ENCODE data around the gene PTPRG. TPM values are rescaled to one million over a fixed set of nuclear protein-coding genes. Genes with fewer than 3 reads are reported as not detected.

PTPRG gene
- polyA plus RNA-seq, 3 donors = not detected

DNA sequence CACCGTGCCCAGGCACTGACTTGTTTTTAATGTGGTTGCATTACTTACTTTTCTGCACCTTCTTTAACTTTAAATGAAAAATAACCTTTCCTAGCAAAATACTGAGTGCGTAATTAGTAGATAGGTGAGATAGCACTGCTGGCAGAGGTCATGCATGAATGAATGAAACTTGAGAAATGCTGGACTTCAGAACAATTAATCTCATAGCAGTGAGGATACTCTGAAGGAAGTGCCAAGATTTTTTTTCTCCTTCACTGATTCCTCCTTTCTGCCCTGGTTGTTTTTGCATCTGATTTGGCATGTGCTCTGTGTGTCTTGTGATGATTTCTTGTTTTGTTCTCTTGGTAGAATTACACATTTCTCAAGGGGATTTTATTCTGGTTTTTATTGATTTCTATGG is 378.9 kb downstream of the PTPRG start:
- Histone ChIP-seq H2AFZ (ENCODE audit: insufficient read depth, low read depth, low read length, poor library complexity, severe bottlenecking) (no peak overlapping the region), H3K36me3 (replicated peaks in 1 of 2; ENCODE audit: control insufficient read depth in 1 of 2, insufficient read depth in 2 of 2, low read length in 2 of 2) (no peaks in the 10 kb centered on the region), H3K4me3 (replicated peaks in 1 of 3; ENCODE audit: low read depth in 2 of 3, low read length in 3 of 3) (no peak overlapping the region), H3K4me2 (replicated peaks; ENCODE audit: extremely low read depth, low read length, poor library complexity, severe bottlenecking) (no peak overlapping the region), H3K27me3 (ENCODE audit: control insufficient read depth in 2 of 2, insufficient read depth in 2 of 2, low read length in 2 of 2) (no peaks in the 10 kb centered on the region), H3K4me1 (ENCODE audit: control insufficient read depth in 1 of 2, insufficient read depth in 2 of 2, low read length in 2 of 2) (no peaks in the 10 kb centered on the region), H3K79me2 (ENCODE audit: insufficient read depth, low read length) (no peaks in the 10 kb centered on the region), H3K27ac (ENCODE audit: low read depth in 1 of 2, low read length in 2 of 2) (no peak overlapping the region), H3K9ac (ENCODE audit: insufficient read depth, low read length, poor library complexity, severe bottlenecking) (no peak overlapping the region), H3K9me3 (replicated peaks in 1 of 2; ENCODE audit: control insufficient read depth in 1 of 2, insufficient read depth in 1 of 2, low read length in 2 of 2) (peaks cover 0 to 8% of the 10 kb centered on the region in 2 donors), H4K20me1 (ENCODE audit: insufficient read depth, low read length) (no peaks in the 10 kb centered on the region)
- H3K27ac Mint-ChIP-seq = no peak overlapping the region
- TF ChIP-seq, protein P1, sequence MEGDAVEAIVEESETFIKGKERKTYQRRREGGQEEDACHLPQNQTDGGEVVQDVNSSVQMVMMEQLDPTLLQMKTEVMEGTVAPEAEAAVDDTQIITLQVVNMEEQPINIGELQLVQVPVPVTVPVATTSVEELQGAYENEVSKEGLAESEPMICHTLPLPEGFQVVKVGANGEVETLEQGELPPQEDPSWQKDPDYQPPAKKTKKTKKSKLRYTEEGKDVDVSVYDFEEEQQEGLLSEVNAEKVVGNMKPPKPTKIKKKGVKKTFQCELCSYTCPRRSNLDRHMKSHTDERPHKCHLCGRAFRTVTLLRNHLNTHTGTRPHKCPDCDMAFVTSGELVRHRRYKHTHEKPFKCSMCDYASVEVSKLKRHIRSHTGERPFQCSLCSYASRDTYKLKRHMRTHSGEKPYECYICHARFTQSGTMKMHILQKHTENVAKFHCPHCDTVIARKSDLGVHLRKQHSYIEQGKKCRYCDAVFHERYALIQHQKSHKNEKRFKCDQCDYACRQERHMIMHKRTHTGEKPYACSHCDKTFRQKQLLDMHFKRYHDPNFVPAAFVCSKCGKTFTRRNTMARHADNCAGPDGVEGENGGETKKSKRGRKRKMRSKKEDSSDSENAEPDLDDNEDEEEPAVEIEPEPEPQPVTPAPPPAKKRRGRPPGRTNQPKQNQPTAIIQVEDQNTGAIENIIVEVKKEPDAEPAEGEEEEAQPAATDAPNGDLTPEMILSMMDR (IDR thresholded peaks at IDR 0.05) = no peak
- no peak overlapping the region for H3K4me3 Mint-ChIP-seq
- no peaks in the 10 kb centered on the region for H3K36me3 Mint-ChIP-seq
- intact Hi-C loops (cut with micrococcal nuclease) = no loop called here
- peaks cover 0 to 1% (median 0%) of the 10 kb centered on the region in 3 donors for H3K27me3 Mint-ChIP-seq (ENCODE audit: low read depth in 3 of 3)
- no peak for DNase-seq
- H3K4me1 Mint-ChIP-seq = no peaks in the 10 kb centered on the region
- no CpG with 5 or more reads among the region's 2 CpGs for WGBS (ENCODE audit: insufficient coverage)
- peaks cover 0 to 9% (median 4%) of the 10 kb centered on the region in 7 donors for H3K9me3 Mint-ChIP-seq

DNA sequence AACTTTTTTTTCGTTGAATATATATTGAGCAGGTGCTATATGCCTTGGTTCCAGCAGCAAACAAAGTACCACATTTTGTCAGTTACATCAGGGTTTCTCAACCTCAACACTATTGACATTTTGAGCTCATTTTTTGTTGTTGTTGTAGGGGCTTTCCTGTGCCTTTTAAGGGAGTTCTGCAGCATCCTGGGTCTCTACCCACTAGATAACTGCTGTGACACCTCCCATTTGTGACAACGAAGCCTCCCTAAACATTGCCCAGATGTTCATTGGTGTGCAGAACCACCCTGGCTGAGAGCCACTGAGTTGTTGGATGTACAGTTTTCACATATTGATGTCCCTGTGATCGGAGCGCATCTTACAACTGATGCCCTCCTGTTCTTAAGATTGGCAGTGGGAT is 382.6 kb downstream of the PTPRG start:
- Mint-ChIP-seq H3K36me3 (no peaks in the 10 kb centered on the region), H3K27me3 (ENCODE audit: low read depth in 3 of 3) (peaks cover 0 to 3% (median 0%) of the 10 kb centered on the region in 3 donors), H3K9me3 (peaks cover 0 to 9% (median 4%) of the 10 kb centered on the region in 7 donors), H3K4me1 (no peaks in the 10 kb centered on the region), H3K27ac (no peak overlapping the region), H3K4me3 (no peak overlapping the region)
- Histone ChIP-seq H3K27ac (ENCODE audit: low read depth in 1 of 2, low read length in 2 of 2) (no peak overlapping the region), H4K20me1 (ENCODE audit: insufficient read depth, low read length) (no peaks in the 10 kb centered on the region), H3K27me3 (ENCODE audit: control insufficient read depth in 2 of 2, insufficient read depth in 2 of 2, low read length in 2 of 2) (no peaks in the 10 kb centered on the region), H3K4me3 (replicated peaks in 1 of 3; ENCODE audit: low read depth in 2 of 3, low read length in 3 of 3) (no peak overlapping the region), H3K9ac (ENCODE audit: insufficient read depth, low read length, poor library complexity, severe bottlenecking) (no peak overlapping the region), H2AFZ (ENCODE audit: insufficient read depth, low read depth, low read length, poor library complexity, severe bottlenecking) (no peak overlapping the region), H3K79me2 (ENCODE audit: insufficient read depth, low read length) (no peaks in the 10 kb centered on the region), H3K9me3 (replicated peaks in 1 of 2; ENCODE audit: control insufficient read depth in 1 of 2, insufficient read depth in 1 of 2, low read length in 2 of 2) (peaks cover 0 to 8% of the 10 kb centered on the region in 2 donors), H3K36me3 (replicated peaks in 1 of 2; ENCODE audit: control insufficient read depth in 1 of 2, insufficient read depth in 2 of 2, low read length in 2 of 2) (no peaks in the 10 kb centered on the region), H3K4me1 (ENCODE audit: control insufficient read depth in 1 of 2, insufficient read depth in 2 of 2, low read length in 2 of 2) (no peaks in the 10 kb centered on the region), H3K4me2 (replicated peaks; ENCODE audit: extremely low read depth, low read length, poor library complexity, severe bottlenecking) (no peak overlapping the region)
- intact Hi-C loops (cut with micrococcal nuclease) = no loop called here
- no peak for DNase-seq
- no CpG with 5 or more reads among the region's 4 CpGs for WGBS (ENCODE audit: insufficient coverage)
- TF ChIP-seq, protein P1 (IDR thresholded peaks at IDR 0.05) = no peak
